Ramos (cell line): ENCODE data around the gene ZNF622.
"Not testable (repeated sequence)": the region's sequence is repeated elsewhere in the genome, so short reads cannot be mapped to it uniquely, and the experiment has no call there.

Experiments
- in situ Hi-C: fragments of 300-500 bp; cut with MboI; formaldehyde crosslinking; loops from one replicate; pipeline ENCODE4 v1.14.3; 2022; ENCODE audit warnings: low sequenced_read_pairs; ENCODE audit not compliant: unreplicated experiment

Gene ZNF622

DNA sequence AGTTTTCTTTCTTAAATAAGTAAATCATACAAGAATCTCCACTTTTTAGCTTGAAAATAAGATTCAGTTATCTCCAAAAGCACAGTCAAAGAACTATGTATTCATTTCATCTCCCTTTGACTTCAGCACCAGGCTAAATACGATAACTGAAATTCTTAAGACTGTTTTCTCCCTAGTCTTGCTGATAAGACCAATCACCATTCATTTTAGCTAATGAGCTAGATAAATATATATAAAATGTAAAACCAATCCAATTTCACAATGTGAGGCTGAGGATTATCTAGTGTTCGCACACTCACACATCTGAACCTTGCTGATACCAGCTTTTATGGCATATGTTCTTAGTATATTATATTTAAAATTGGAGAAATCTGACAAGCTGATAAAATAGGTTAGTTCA lies 17.3 kb upstream of the ZNF622 start:
- in situ Hi-C loops: no loop called here

- in situ Hi-C loops: no loop called here
Measured at GRCh38 chr5:16480821-16481538, 15.4 kb upstream of the ZNF622 start.

- in situ Hi-C loops: no loop called here
Measured at GRCh38 chr5:16480144-16480543, 14.5 kb upstream of the ZNF622 start.

GRCh38 chr5:16477541-16477940 lies 11.9 kb upstream of the ZNF622 start:
- in situ Hi-C loops: no loop called here

GRCh38 chr5:16476417-16476816 lies 10.8 kb upstream of the ZNF622 start:
- in situ Hi-C loops: not testable (repeated sequence)

DNA sequence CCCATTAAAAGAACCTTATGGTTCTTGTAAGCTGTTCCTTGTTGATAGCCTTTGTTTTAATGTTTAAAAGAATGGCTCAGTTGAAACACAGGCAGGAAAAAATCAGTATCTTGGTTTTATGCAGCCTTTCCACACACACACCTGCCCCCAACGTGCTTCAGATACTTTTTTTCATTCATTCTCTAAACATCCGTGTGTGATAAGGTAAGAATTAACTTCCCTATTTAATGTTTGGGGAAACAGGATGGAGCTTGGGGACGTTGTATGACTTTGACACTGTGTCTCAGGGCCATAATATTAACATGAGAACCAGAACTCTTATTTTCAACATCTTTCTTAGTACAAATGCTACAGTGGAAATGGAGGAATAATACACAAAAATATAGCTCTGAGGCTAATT lies 5.8 kb upstream of the ZNF622 start:
- in situ Hi-C loops: no loop called here

DNA sequence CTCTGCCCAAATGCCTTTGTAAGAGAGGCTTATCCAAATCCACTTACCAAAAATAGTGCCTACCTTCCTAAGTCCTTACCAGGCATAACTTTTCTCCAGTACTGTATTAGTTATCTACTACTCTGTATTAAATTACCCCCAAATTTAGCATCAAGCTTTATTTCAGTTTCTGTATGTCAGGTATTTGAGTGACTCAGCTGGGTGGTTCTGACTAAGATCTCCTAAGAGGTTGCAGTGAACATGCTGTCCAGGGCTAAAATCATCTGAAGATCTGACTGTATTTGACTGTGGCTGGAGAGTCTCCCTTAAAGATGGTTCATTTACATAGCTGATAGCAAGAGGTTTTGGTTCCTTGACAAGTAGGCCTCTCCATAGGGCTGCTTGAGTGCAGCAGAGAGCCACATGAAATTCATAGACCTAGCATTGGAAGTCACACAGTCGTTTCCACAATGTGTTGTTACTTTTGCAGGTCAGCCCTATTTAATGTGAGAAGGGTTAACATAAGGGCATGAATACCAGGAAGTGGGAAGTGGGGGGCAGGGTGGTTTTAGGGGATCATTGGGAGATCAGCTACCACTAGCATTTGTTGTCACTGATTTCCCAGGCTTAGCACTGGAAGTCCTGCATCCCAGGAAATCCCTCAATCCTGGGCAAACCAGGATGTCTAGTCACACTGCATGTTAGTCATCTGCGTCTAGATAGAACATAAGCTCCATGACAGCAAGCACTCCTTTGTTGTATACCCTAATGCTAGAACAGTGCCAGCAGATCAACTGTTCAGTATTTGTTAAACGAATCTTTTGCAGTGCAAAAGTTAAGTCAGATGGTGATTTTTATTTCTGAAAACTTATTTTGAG lies 2.0 kb upstream of the ZNF622 start:
- in situ Hi-C loops: no loop called here

DNA sequence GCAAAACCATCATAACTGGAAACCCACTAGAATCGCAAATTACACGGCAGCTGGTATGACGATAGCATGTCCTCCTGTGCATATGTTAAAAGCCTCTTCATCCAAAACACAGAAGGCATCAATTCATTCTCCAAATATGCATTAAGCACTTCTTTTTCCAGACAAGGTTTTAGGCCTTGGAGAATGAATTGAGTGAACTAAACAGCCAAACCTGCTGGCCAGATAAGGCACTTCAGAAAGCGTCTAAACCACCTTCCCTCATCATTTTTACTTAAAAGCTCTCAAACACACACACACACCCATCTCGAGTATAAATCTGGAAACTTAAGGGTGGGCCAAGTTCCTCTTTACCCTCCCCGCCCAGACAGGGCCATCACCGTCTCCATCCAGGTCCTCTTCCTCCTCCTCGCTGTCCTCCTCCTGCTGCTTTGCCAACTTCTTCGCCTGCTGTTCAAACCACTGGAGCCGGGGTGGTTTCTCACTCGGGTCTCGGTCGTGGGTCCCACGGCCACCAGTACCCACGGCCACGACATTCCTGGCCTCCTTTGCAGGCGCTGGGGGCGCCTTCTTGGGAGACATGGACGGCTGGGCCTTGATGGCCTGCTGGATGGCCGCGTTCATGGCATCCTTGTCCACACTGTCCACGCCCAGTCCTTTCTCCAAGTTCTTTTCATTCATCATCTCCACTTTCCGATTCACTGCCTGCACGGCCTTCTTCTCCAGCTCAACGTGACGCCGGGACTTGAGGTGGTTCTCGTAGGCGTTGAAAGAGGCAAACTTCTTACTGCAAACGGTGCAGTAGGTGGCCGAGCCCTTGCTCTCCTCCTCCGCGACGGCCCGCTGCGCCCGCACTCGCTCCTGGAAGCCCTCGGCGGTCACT lies 696 bp downstream of the ZNF622 start:
- in situ Hi-C loops: no loop called here

GRCh38 chr5:16464231-16464630 lies 1.4 kb downstream of the ZNF622 start:
- in situ Hi-C loops: no loop called here

DNA sequence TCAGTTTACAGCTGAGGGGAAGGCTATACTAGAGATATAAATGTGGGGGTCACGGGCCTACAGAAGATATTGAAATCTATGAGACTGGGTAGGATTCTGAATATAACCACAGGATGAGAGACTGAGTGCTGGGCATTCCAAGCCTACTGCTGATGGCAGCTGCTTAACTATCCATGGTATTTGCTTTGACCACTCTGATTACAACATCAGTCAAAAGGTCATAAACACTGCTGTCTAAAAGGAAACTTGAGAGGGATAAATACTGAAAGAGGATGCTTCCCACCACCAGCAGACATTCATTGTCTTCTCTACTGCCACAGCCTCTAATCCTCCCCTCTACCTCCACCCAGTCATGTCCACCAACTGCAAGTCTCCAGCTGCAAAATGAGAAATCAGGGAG lies 3.8 kb downstream of the ZNF622 start:
- in situ Hi-C loops: no loop called here

GRCh38 chr5:16461026-16461425 lies 4.6 kb downstream of the ZNF622 start:
- in situ Hi-C loops: no loop called here

- in situ Hi-C loops: no loop called here
Measured at GRCh38 chr5:16459451-16459850, 6.1 kb downstream of the ZNF622 start.

GRCh38 chr5:16457853-16458252 lies 7.7 kb downstream of the ZNF622 start:
- in situ Hi-C loops: no loop called here

- in situ Hi-C loops: no loop called here
Measured at GRCh38 chr5:16457451-16457850, 8.1 kb downstream of the ZNF622 start.

GRCh38 chr5:16456103-16456832 lies 9.3 kb downstream of the ZNF622 start:
- in situ Hi-C loops: no loop called here

DNA sequence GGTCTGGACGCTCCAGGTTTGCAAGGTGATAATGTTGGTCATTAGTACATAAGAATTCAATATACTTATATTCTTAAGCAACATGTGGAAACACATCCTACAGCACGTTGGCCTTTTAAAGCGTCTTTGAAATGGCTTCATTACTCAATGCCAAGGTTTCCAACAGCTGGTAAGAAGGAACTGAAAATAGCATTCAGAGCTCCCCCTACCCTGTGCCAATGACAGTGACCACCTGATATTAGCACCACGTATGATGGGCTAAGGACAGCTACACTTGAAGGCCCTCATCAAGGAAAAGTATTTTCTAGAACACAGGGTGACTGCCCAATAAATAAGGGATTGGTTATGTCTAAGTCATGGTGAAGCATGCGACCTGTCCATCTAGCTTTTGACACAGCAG lies 9.9 kb downstream of the ZNF622 start:
- in situ Hi-C loops: no loop called here

DNA sequence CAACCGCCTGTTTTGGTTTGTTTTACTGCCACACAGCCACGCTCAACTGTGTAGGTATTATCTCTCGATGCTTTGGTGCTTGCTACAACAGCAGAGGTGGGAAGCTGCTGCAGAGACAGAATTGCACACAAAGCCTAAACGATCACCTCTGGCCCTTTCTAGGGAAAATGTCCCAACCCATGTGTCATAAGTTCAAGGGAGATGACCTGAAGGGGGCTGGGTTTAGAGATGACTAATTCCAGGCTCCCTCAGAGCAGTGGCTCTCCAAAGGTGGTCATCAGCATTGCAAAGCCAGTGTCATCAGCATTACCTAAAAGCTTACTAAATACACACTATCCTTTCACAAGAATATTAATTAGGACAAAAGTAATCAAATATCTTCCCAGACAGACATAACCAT lies 10.9 kb downstream of the ZNF622 start:
- in situ Hi-C loops: no loop called here

DNA sequence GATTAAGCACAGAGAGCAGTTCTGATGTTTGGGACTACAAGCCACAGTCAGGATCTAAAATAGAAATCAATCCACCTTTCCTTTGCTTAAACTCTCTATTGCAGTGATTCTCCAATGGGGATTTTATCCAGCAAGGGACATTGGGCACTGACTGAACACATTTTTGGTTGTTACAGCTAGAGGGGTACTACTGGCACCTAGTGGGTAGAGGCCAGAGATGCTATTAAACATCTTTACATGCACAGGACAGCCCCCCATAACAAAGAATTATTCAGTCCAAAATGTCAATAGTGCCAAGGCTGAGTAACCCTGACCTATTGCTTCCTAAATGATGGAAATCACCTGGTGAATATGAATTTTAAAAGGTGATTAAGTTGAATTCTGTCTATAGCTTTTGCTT lies 12.0 kb downstream of the ZNF622 start:
- in situ Hi-C loops: no loop called here

GRCh38 chr5:16450163-16450562 lies 15.4 kb downstream of the ZNF622 start:
- in situ Hi-C loops: no loop called here

DNA sequence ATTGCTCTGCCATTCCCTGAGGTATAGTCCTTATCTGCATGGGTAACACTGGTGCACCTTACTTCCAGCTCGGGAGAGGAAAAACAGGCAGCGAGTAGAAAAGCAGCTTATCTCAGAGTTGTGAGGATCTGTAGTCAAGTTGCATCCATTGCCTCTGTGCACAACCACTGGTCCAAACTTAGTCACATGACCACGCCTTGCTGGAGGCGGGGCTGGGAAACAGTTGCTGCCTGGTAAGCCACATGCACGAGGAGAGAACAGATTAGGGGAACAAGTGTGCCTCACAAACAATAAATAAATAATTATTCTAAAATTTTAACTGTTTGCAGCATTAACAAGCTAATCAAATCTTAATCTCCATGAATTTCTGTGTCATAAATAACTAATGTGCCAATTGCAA lies 18.6 kb downstream of the ZNF622 start:
- in situ Hi-C loops: no loop called here
